Kidney tubule cell (primary cell): Measurements from ENCODE around the gene RPP25.
"Not testable (repeated sequence)": the region's sequence is repeated elsewhere in the genome, so short reads cannot be mapped to it uniquely, and the experiment has no call there.

Source experiments
- DNase-seq: peaks from one replicate; pipeline ENCODE4 v3.0.0-alpha.2; 2018; ENCODE audit warnings: low spot score

The RPP25 gene

GRCh38 chr15:74917676-74918075 lies 38.9 kb downstream of the RPP25 start:
- peak; percentile 36 for DNase-seq

GRCh38 chr15:74913799-74914198 lies 42.8 kb downstream of the RPP25 start:
- DNase-seq = not testable (repeated sequence)

DNA sequence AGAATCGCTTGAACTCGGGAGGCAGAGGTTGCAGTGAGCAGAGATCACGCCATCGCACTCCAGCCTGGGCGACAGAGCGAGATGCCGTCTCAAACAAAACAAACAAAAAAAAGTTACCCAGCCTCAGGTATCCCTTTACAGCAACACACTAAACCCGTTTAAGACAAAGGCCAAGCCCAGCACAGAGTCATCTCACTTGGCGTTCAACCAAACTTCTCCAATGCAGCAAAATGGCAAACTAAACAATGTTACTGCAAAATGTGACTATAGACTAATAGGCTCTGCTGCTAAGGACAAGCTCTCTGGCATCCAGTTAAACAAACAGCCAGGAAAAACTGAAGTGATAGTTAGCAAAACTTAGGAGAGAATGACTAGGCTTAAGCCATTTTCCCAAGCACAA lies 43.5 kb downstream of the RPP25 start:
- DNase-seq = no peak

DNA sequence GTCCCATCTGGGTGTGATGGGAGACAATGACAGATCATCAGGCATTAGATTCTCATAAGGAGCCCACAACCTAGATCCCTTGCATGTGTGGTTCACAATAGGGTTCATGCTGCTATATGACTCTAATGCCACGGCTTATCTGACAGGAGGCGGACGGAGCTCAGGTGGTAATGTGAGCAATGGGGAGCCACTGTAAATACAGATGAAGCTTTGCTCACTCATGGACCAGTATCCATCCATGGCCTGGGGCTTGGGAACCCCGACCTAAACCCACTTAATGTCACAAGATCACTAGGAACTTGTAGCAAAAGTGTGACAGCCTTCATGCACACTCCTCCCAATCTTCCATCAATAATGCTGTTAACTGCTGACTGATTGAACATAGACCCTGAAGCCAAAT lies 47.9 kb downstream of the RPP25 start:
- DNase-seq = no peak

- peak; percentile 20 for DNase-seq
These were observed 49.3 kb downstream of the RPP25 start for GRCh38 chr15:74907163-74907870.

GRCh38 chr15:74906450-74907162 lies 50.0 kb downstream of the RPP25 start, which contains the start of gene FAM219B:
TSS of gene FAM219B (minus strand) at chr15:74906851. CDS start at chr15:74906800, 51 bp downstream.
- peak; percentile 90 for DNase-seq

DNA sequence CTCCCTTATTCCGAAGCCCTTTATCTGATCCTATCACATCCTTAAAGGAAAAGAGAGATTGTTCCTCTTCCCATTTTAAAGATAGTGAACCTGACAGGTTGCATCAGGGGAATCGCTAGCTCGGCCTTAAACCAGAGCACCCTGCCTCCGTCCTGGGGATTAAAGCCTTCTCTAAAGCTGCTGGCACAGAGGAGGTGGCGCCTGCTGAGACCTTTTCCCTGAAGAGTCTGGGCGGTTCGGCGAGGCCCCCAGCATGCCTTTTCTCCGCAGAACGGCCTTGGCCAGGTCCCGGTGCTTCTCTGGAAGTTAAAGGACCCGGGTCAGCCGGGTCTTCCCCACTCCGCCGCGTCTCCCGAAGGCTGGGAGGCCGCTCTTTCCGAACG lies 50.5 kb downstream of the RPP25 start:
- peak; percentile 37 for DNase-seq
